ENCODE measurements around the gene ZWILCH. TPM values are rescaled to one million over a fixed set of nuclear protein-coding genes. Genes with fewer than 3 reads are reported as not detected.

The ZWILCH gene
- polyA plus RNA-seq, 1 of the 3 experiments (the other 2 are of a cell fraction): 8.2 TPM

GRCh38 chr15:66598095-66598815 is 93.1 kb downstream of the ZWILCH start (continued):
- TF ChIP-seq EZH2phosphoT487 (IDR thresholded peaks at IDR 0.05; ENCODE audit: borderline replicate concordance, low read depth): no peak
- TF ChIP-seq YY1 (IDR thresholded peaks at IDR 0.05; ENCODE audit: low read depth): no peak
- no peak for TF ChIP-seq FOSL2 (IDR thresholded peaks at IDR 0.05; ENCODE audit: borderline replicate concordance, low read depth)
- no peak for TF ChIP-seq JUND (IDR thresholded peaks at IDR 0.05)
- TF ChIP-seq USF1 (IDR thresholded peaks at IDR 0.05; ENCODE audit: borderline replicate concordance, low read depth): no peak
- TF ChIP-seq EP300 (IDR thresholded peaks at IDR 0.05; ENCODE audit: borderline replicate concordance in 1 of 2, low read depth in 1 of 2, low read length in 1 of 2): no peak

Small RNA genes within 50 kb of the gene (small RNA-seq; reads per million reads assigned to genes)
- gene MIR4512: 0 to 0.59 (median 0) reads per million in 7 experiments
- gene RF01159: 0 reads per million in 7 experiments
- gene SNORD16: 0 reads per million in 7 experiments
- gene SNORD18A: 0 reads per million in 7 experiments
- gene SNORD18B: 0 reads per million in 7 experiments
- 0 reads per million in 7 experiments for gene SNORD18C

Other genes with a start within 250 kb of the ZWILCH start
- gene DIS3L, start 211.8 kb upstream of the ZWILCH start, polyA plus RNA-seq (2012; rRNA removed): 11.5 and 14.9 TPM in 2 replicates
- 5.7 and 6.0 TPM in 2 replicates for gene TIPIN, start 148.6 kb upstream of the ZWILCH start, polyA plus RNA-seq (2012; rRNA removed)
- gene MAP2K1, start 118.4 kb upstream of the ZWILCH start, polyA plus RNA-seq (2012; rRNA removed): 21.8 and 25.5 TPM in 2 replicates
- gene SNAPC5, start 7.6 kb upstream of the ZWILCH start, polyA plus RNA-seq (2012; rRNA removed): 57.8 and 65.0 TPM in 2 replicates
- gene RPL4, start 471 bp upstream of the ZWILCH start, polyA plus RNA-seq (2012; rRNA removed): 3,177 and 3,833 TPM in 2 replicates
- 1.9 and 2.4 TPM in 2 replicates for gene LCTL, start 60.7 kb downstream of the ZWILCH start, polyA plus RNA-seq (2012; rRNA removed)
- gene SMAD6, start 196.9 kb downstream of the ZWILCH start, polyA plus RNA-seq (2012; rRNA removed): 3.8 and 4.5 TPM in 2 replicates